Measurements from ENCODE around the gene CLDN6.
A peak's percentile ranks its signal among the peaks of the same experiment; 100 is the strongest.

CLDN6 gene

GRCh38 chr16:2987286-2987685 lies 30.7 kb downstream of the CLDN6 start:
- no peak for DNase-seq (ENCODE audit: low read depth)

- no peak for DNase-seq (ENCODE audit: low read depth)
Measured at GRCh38 chr16:2986623-2987188, 31.3 kb downstream of the CLDN6 start.

- DNase-seq (ENCODE audit: low read depth): no peak
Measured at GRCh38 chr16:2985893-2986355, 32.1 kb downstream of the CLDN6 start.

DNA sequence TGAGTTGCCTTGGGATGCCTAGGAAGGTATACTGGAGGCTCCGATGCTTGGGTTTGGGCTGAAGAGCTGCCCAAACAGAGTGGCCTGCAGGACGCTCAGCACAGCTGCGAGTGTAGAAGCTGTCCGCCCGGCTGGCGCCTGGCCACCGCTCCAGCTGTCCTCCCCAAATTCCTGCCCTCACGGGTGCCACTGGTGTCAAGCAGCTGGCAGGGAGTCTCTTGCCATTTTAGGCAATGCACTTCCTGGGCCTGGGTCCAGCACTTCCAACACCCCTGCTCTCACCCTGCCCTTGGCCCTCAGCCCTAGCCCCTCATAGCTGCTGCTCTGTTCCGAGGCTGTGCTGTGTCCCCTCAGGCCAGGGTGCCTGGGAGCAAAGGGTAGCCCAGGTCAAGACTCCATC lies 32.5 kb downstream of the CLDN6 start:
- no peak for DNase-seq (ENCODE audit: low read depth)

DNA sequence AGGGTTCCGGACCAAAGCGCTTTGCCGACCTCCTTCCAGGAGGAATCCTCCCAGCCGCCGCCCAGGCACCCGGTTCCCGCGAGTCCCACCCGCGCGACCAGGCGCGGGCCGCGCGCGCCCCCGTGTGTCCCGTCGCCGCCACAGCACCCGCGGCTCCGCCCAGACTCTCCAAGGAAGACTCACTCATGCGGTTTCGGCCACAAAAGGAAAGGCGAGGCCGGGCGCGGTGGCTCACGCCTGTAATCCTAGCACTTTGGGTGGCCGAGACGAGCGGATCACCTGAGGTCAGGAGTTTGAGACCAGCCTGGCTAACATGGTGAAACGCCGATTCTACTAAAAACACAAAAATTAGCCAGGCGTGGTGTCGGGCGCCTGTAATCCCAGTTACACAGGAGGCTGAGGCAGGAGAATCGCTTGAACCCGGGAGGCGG lies 34.3 kb downstream of the CLDN6 start:
- DNase-seq (ENCODE audit: low read depth): peak; percentile 27

- no peak for DNase-seq (ENCODE audit: low read depth)
Measured at GRCh38 chr16:2982402-2982801, 35.6 kb downstream of the CLDN6 start.

DNA sequence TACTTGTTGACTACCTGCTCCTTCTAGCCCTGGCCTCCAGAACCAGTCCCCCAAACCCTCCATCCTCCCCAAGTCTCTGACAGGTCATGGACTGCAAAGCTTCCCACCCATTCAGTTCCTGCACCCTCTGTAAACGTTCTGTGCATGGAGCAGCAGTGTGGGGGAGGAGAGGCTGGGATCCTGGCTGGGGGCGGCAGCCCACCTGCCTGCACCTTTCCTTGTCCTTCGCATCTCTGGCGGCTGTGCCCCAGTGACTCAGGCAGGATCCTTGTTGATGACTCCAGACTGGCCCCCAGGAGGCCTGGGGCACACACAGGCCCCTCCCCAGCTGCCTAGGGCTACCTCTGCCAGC lies 36.1 kb downstream of the CLDN6 start:
- no peak for DNase-seq (ENCODE audit: low read depth)

DNA sequence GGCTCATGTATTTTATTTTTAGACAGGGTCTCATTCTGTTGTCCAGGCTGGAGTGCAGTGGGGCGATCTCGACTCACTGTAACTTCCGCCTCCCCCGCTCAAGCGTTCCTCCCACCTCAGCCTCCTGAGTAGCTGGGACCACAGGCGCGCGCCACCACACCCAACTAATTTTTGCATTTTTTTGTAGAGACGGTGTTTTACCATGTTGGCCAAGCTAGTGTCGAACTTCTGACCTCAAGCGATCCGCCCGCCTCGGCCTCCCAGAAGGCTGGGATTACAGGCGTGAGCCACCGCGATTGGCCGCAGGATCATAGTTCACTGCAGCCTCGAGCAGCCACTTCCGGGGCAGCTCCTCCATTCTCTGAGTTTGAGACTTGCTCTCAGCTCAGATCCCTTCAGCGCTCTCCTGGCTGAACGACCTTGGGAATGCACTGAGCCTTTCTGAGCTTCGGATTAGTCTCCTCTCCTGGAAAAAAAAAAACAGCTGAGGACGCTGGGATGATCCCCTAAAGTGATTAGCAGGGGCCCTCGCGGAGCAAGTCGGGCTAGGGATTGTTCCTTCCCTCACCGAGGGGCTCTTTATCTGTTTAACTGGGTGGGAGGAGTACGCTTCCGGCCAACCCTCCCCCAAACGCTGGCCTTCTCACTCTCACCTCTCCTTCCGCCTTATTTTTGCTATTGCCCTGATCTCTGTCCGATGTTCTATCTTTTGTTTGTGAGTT lies 36.6 kb downstream of the CLDN6 start:
- no peak for DNase-seq (ENCODE audit: low read depth)

DNA sequence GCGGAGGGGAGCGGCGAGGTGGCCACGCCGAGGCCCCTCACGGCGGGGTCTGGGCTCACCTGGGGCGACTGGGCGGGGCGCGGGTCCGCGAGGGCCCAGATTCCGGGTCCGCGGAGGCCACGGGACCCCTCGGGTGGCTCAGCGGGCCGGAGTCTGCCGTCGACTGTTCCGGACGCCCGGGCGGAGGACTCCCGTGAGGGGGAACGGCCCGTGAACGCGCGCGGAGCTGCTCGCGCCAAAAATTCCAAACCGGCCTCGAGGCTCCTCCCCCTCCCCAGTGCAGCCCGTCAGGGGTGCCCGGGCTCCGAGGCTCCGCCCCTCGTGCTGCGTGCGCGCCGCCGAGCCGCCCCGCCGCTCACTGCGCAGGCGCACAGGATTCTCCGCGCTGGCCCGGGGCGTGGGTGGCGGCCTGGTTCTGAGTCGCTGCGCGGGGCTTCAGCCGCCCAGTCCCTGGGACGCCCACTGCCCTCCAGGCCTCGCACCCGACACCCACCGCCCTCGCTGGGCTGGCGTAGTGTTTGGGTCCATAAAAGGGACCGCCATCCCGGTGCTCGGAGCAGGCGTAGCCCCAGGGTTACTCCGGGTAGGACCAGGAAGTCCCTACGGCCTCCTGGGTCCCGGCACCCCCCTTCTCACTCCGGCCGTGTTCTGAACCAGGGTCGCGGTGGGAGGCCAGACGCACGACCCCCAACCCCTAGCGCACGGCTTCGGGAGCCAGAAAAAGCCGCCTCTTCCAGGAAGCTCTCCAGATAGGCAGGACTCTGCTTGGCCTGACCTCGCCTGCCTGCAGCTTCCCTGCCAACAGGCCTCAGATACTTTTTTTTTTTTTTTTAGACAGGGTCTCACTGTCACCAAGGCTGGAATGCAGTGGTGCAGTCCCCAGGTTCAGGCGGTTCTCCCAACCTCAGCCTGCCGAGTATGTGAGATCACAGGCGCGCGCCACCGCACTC lies 37.5 kb downstream of the CLDN6 start, which contains the start of gene PKMYT1:
PKMYT1 (minus strand) TSS at position 220 of the 950 bp plus-strand sequence. CDS start 789 bp downstream, outside the sequence.
- peak; percentile 37 for DNase-seq (ENCODE audit: low read depth)

DNA sequence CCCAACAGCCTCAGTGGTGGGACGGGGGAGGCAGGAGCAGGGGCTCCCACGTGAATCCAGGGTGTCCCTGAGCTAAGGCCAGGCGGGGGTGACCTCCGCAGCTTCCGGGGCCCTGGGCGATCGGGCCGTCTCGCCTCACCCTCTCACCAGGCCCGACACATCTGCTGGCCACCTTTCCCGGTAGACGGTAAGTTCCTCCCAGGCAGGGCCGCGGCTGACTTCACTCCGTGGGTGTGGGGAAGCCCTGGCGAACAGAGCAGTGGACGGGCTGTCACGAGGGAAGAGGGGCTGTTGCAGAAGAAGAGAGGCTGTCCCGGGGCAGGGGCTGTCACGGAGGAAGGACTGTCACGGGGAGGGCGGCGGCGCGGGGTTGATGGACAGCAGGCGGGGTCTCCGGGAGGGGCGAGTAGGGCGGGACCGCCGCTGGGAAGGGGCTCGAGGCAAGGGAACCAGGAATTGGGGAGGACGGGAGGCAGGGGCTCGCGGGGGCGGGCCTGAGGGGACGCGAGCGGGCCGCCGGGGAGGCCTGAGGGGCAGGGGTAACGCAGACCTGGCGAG lies 38.2 kb downstream of the CLDN6 start:
- DNase-seq (ENCODE audit: low read depth): no peak

GRCh38 chr16:2977440-2977839 lies 40.5 kb downstream of the CLDN6 start:
- DNase-seq (ENCODE audit: low read depth): no peak

- DNase-seq (ENCODE audit: low read depth): no peak
Measured at GRCh38 chr16:2976673-2977072, 41.3 kb downstream of the CLDN6 start.

DNA sequence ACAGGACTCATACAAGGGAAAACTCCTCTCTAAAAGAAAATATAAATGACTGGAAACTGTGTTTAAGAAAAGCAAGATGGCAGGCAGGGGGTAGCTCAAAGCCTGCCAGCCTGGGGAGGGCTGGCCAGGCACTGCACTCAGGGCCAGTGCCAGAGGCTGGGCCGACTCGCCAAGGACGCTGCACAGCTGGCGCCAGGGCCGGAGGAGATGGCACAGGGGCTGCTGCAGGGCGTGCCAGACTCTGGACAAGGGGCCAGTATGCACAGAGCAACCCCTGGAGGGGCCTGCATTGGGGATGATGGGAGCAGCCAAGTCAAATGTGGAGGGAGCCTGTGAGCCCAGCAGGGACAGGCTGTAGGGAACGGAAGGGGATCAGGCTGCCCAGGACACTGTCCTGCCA lies 41.8 kb downstream of the CLDN6 start:
- DNase-seq (ENCODE audit: low read depth): no peak

DNA sequence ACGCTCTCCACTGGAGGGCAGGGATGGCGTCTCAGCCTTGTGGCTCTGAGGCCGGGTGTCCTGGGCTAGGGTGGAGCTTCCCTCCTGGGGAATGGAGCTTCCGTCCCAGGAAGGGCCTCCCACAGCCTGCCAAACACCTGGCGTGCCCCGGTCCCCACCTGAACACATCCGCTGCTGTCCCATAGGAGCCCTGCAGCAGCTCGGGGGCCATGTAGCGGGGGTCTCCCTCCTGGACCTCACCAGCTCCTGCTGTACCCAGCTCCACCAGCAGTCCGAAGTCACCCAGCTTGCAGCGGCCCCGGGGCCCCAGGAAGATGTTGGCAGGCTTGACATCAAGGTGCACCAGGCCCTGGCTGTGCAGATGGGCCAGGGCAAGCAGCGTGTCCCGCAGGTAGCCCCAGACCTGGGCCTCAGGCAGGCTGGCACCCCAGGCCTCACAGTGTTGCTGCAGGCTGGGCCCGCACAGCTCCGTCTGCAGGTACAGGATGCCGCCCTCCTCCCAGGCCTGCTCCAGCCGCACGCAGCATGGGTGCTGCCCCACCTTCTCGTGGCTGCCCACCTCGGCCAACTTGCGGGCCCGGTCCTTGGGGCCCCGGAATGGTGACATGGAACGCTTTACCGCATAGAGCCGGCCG lies 42.7 kb downstream of the CLDN6 start:
- no peak for DNase-seq (ENCODE audit: low read depth)

- no peak for DNase-seq (ENCODE audit: low read depth)
Measured at GRCh38 chr16:2974319-2975056, 43.5 kb downstream of the CLDN6 start.

DNA sequence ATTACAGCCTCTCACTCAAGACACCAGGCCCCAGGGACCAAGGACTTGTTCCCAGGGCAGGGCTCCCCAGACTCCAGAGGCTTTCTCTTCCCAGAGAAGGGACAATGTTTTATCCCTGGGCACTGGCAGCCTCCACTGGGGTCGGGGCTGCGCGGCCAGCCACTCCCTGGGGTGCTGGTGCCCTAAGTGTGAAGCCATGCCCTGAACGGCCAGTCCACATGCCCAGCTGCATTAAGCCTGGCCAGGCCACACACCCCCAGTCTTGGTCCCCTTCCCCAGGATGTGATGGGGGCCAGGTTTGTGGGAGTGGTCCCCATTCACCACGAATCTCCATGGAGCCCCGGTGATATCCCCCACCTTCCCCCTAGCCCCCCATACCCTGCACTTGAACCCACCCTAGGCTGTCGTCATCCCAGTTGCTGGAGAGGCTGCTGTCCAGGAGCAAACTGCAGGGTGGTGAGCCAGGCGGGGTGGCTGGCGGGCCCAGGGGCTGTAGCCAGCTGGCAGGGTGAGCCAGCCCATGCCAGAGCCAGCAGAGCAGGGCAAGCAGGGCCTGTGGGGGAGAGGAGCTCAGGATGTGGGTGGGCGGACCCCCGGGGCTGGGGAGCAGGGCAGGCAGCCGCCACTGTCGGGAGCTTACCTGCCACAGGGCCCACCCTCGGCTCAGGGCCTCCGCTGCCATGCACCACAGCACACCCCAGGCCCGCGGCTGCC lies 44.2 kb downstream of the CLDN6 start:
- DNase-seq (ENCODE audit: low read depth): no peak

GRCh38 chr16:2973093-2973492 lies 44.9 kb downstream of the CLDN6 start:
- DNase-seq (ENCODE audit: low read depth): no peak

DNA sequence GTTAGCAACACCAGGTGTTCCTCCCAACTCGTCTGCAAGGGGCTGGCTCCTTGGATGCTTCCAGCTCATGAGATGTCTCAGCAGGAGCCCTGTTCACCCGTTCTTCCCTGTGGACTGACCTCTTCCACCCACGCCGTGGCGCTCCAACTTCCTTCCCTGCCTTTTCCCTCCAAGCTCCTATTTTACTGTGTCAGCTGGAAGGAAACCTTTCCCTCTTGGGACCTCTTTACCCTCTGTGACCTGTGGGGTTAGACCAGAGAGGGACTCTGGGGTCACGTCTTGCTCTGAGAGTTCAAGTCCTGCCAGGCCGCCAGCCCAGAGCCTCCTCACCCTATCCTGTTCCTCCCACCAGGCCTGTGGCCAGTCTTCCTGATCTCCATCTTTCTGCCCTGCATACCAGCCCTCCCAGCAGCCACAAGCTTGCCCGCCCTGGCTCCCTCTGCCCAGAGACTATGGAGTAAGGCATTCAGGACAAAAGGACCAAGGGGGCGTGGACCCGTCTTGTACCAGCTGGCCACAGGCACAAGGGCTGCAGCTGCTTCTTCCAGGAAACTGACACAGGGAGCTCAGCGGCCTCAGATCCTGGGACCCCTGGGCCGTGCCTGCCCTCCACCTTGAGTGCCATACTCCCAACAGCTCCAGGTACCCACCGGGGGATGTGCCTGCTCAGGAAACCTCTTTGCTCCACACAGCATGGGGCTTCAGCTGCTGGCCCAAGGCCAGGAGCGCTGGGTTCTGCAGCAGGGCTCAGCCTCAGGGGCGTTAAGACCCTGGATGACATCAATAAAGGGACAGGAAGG lies 45.8 kb downstream of the CLDN6 start:
- DNase-seq (ENCODE audit: low read depth): no peak

- no peak for DNase-seq (ENCODE audit: low read depth)
Measured at GRCh38 chr16:2971134-2971984, 46.6 kb downstream of the CLDN6 start.

Measured in GM04503 (cell line).